ENCODE results near the gene ACP2.

The ACP2 gene

DNA sequence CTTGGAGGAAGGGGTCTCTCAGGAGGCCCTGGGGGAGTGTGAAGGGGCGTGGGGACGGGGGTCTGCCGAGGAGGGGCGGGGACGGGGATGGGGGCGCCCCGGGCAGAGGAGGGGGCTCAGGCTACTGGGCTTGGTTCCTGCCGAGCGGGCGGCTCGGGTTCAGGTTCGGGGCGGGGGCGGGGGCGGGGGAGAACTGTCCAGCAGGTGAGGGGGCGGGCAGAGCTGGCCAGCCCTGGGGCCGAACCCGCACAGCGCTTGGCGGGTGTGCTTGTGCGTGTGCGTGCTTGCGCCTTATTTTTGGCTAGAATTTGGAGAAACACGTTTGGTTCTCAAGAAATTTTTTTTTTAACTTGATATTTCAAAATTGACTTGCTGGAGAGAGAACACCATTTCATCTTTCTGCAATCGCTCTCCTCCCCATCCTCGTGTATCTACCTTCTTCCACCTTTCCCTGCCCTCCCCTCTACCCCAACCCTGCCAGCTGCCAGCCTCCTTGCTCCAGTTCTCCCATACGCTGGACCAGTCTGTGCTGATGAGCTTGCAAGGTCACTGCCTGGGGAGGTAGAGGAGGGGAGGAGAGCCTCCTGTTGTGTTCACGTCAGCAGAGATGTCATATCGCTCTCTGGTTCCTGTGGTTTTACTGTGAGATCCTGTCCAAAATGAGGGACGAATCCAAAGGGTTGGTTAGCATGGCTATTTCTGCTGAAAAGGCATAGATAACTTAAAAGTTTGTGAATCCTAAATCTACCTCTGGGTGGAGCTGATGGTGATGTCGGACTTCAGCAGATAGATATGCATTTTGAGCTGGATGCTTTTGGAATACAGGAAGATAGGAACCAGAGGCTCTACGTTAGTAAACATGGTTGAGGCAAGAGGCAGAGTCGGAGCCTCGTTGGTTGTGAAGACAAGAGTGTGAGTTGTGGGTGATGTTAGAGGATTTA lies 22.0 kb upstream of the ACP2 start (continued):
- TF ChIP-seq, protein P1, sequence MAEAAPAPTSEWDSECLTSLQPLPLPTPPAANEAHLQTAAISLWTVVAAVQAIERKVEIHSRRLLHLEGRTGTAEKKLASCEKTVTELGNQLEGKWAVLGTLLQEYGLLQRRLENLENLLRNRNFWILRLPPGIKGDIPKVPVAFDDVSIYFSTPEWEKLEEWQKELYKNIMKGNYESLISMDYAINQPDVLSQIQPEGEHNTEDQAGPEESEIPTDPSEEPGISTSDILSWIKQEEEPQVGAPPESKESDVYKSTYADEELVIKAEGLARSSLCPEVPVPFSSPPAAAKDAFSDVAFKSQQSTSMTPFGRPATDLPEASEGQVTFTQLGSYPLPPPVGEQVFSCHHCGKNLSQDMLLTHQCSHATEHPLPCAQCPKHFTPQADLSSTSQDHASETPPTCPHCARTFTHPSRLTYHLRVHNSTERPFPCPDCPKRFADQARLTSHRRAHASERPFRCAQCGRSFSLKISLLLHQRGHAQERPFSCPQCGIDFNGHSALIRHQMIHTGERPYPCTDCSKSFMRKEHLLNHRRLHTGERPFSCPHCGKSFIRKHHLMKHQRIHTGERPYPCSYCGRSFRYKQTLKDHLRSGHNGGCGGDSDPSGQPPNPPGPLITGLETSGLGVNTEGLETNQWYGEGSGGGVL (tag by site-specific recombination; IDR thresholded peaks at IDR 0.05), result peak; percentile 39
- TF ChIP-seq ZBTB17 (tag by site-specific recombination; IDR thresholded peaks at IDR 0.05) (peak; percentile 59; the same call in 1 of the 2 replicates), ZNF140 (tag by site-specific recombination; IDR thresholded peaks at IDR 0.05) (no peak), ZNF266 (tag by site-specific recombination; IDR thresholded peaks at IDR 0.05; ENCODE audit: low read depth) (no peak), ZNF596 (tag by site-specific recombination; IDR thresholded peaks at IDR 0.05) (no peak), ZBTB7A (tag by site-specific recombination; IDR thresholded peaks at IDR 0.05; ENCODE audit: low read depth) (no peak), ZNF10 (tag by site-specific recombination; IDR thresholded peaks at IDR 0.05) (no peak), ZNF548 (tag by site-specific recombination; IDR thresholded peaks at IDR 0.05) (no peak), ZNF600 (tag by site-specific recombination; IDR thresholded peaks at IDR 0.05) (peak; percentile 44; the same call in 1 of the 2 replicates), KLF16 (tag by site-specific recombination; IDR thresholded peaks at IDR 0.05) (no peak)
- TF ChIP-seq, protein P2, sequence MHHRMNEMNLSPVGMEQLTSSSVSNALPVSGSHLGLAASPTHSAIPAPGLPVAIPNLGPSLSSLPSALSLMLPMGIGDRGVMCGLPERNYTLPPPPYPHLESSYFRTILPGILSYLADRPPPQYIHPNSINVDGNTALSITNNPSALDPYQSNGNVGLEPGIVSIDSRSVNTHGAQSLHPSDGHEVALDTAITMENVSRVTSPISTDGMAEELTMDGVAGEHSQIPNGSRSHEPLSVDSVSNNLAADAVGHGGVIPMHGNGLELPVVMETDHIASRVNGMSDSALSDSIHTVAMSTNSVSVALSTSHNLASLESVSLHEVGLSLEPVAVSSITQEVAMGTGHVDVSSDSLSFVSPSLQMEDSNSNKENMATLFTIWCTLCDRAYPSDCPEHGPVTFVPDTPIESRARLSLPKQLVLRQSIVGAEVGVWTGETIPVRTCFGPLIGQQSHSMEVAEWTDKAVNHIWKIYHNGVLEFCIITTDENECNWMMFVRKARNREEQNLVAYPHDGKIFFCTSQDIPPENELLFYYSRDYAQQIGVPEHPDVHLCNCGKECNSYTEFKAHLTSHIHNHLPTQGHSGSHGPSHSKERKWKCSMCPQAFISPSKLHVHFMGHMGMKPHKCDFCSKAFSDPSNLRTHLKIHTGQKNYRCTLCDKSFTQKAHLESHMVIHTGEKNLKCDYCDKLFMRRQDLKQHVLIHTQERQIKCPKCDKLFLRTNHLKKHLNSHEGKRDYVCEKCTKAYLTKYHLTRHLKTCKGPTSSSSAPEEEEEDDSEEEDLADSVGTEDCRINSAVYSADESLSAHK (tag by site-specific recombination; IDR thresholded peaks at IDR 0.05), result no peak
- TF ChIP-seq, protein P3, sequence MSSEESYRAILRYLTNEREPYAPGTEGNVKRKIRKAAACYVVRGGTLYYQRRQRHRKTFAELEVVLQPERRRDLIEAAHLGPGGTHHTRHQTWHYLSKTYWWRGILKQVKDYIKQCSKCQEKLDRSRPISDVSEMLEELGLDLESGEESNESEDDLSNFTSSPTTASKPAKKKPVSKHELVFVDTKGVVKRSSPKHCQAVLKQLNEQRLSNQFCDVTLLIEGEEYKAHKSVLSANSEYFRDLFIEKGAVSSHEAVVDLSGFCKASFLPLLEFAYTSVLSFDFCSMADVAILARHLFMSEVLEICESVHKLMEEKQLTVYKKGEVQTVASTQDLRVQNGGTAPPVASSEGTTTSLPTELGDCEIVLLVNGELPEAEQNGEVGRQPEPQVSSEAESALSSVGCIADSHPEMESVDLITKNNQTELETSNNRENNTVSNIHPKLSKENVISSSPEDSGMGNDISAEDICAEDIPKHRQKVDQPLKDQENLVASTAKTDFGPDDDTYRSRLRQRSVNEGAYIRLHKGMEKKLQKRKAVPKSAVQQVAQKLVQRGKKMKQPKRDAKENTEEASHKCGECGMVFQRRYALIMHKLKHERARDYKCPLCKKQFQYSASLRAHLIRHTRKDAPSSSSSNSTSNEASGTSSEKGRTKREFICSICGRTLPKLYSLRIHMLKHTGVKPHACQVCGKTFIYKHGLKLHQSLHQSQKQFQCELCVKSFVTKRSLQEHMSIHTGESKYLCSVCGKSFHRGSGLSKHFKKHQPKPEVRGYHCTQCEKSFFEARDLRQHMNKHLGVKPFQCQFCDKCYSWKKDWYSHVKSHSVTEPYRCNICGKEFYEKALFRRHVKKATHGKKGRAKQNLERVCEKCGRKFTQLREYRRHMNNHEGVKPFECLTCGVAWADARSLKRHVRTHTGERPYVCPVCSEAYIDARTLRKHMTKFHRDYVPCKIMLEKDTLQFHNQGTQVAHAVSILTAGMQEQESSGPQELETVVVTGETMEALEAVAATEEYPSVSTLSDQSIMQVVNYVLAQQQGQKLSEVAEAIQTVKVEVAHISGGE (tag by site-specific recombination; conservative IDR thresholded peaks at IDR 0.05; ENCODE audit: low read depth), result no peak
- TF ChIP-seq, protein P4, sequence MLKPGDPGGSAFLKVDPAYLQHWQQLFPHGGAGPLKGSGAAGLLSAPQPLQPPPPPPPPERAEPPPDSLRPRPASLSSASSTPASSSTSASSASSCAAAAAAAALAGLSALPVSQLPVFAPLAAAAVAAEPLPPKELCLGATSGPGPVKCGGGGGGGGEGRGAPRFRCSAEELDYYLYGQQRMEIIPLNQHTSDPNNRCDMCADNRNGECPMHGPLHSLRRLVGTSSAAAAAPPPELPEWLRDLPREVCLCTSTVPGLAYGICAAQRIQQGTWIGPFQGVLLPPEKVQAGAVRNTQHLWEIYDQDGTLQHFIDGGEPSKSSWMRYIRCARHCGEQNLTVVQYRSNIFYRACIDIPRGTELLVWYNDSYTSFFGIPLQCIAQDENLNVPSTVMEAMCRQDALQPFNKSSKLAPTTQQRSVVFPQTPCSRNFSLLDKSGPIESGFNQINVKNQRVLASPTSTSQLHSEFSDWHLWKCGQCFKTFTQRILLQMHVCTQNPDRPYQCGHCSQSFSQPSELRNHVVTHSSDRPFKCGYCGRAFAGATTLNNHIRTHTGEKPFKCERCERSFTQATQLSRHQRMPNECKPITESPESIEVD (tag by site-specific recombination; IDR thresholded peaks at IDR 0.05), result no peak

DNA sequence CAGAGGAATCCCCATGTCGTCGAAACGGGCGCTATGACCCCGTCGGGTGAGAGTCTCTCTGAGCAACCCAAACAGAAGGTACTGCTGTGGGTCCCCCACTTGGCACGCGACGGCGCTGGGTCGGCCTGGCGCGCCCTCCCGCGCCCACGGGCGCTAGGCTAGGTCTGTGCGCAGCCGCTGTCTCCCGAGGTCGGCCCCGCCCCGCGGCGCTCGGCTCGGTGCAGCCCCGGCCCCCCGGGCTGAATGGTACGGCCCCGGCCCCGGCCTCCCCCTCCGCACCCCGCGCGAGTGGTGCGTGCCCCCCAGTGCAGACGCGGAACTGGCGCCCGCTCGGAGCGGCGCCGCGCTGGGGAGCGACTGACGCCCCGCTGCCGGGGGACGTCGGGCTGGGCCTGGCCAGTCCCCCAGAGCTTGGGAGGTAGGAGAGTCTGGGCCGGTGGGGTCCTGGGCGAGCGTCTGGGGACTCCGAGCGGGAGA lies 21.3 kb upstream of the ACP2 start, which contains the start of gene MADD:
MADD (plus strand) TSS at position 305 of the 477 bp plus-strand sequence.
- Histone ChIP-seq H3K4me1 (ENCODE audit: control insufficient read depth, insufficient read depth, low read length) (peaks cover 13% of the 10 kb centered on the region; the same call in 1 of the 2 replicates), H3K36me3 (ENCODE audit: control insufficient read depth in 2 of 2, insufficient read depth in 1 of 2, low read length in 2 of 2) (peaks cover 0 to 12% of the 10 kb centered on the region in 2 experiments; a peak in 1 of 3 replicates), H3K9me3 (ENCODE audit: control insufficient read depth, insufficient read depth, low read depth, low read length) (no peaks in the 10 kb centered on the region), H3K4me3 (ENCODE audit: low read depth, low read length) (peak within 1 kb of the TSS; percentile 86), H3K27ac (ENCODE audit: extremely low read depth, low read depth, low read length) (peak within 1 kb of the TSS; percentile 79)
- ChIA-PET POLR2A (interaction anchor here (0.9 to 2.2 kb wide), 2 partner anchors 17 to 21 kb away, joined by 4 to 9 read pairs; partner anchors contain the start of gene ACP2), CTCF (interaction anchor here (0.6 to 1.4 kb wide), 2 partner anchors 91 to 138 kb away, joined by 3 read pairs; no protein-coding TSS in a partner anchor)
- TF ChIP-seq, protein P5, sequence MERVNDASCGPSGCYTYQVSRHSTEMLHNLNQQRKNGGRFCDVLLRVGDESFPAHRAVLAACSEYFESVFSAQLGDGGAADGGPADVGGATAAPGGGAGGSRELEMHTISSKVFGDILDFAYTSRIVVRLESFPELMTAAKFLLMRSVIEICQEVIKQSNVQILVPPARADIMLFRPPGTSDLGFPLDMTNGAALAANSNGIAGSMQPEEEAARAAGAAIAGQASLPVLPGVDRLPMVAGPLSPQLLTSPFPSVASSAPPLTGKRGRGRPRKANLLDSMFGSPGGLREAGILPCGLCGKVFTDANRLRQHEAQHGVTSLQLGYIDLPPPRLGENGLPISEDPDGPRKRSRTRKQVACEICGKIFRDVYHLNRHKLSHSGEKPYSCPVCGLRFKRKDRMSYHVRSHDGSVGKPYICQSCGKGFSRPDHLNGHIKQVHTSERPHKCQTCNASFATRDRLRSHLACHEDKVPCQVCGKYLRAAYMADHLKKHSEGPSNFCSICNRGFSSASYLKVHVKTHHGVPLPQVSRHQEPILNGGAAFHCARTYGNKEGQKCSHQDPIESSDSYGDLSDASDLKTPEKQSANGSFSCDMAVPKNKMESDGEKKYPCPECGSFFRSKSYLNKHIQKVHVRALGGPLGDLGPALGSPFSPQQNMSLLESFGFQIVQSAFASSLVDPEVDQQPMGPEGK (tag by site-specific recombination; IDR thresholded peaks at IDR 0.05), result peak; percentile 31; the same call in 1 of the 2 replicates
- TF ChIP-seq ZNF16 (tag by site-specific recombination; IDR thresholded peaks at IDR 0.05; ENCODE audit: low read depth) (no peak), OVOL3 (tag by site-specific recombination; IDR thresholded peaks at IDR 0.05) (no peak), ZNF157 (tag by site-specific recombination; IDR thresholded peaks at IDR 0.05) (no peak), ZNF354C (tag by site-specific recombination; IDR thresholded peaks at IDR 0.05; ENCODE audit: borderline replicate concordance, low read depth) (no peak), ZNF837 (tag by site-specific recombination; IDR thresholded peaks at IDR 0.05) (no peak)
- TF ChIP-seq, protein P2 (tag by site-specific recombination; IDR thresholded peaks at IDR 0.05), result no peak
